SK-N-SH treated with all-trans-retinoic acid at 6 μM for 48 hours (cell line): ENCODE results near the gene SAFB2.

ENCODE experiments used
- ATAC-seq: fragments of 200-7000 bp; cut with Tn5 transposase; 3 replicates; pipeline ENCODE4 v1.9.1; 2020; ENCODE audit warnings: mild to moderate bottlenecking, moderate library complexity
- ARNTL ChIP-seq: fragments of 450-650 bp; formaldehyde crosslinking; IDR thresholded peaks from 2 replicates; pipeline ENCODE4 v1.5.0; 2020; ENCODE audit warnings: low read depth, mild to moderate bottlenecking, moderate library complexity, borderline replicate concordance
- BACH2 ChIP-seq: fragments of 250-450 bp; sonication (Bioruptor Pico); IDR thresholded peaks from 2 replicates; pipeline ENCODE4 v1.9.0; 2021; ENCODE audit warnings: mild to moderate bottlenecking, borderline replicate concordance
- CSDC2 ChIP-seq: fragments of 250-450 bp; sonication (Bioruptor Pico); IDR thresholded peaks from 2 replicates; pipeline ENCODE4 v1.5.0; 2020; ENCODE audit warnings: mild to moderate bottlenecking, moderate library complexity
- ESRRG ChIP-seq: fragments of 250-450 bp; sonication (Bioruptor Pico); IDR thresholded peaks from 2 replicates; pipeline ENCODE4 v1.6.1; 2021; ENCODE audit warnings: mild to moderate bottlenecking
- GLIS3 ChIP-seq: fragments of 250-450 bp; sonication (Bioruptor Pico); IDR thresholded peaks from 2 replicates; pipeline ENCODE4 v1.5.0; 2020; ENCODE audit warnings: mild to moderate bottlenecking, moderate library complexity
- ISL1 ChIP-seq: fragments of 250-450 bp; sonication (Bioruptor Pico); IDR thresholded peaks from 2 replicates; pipeline ENCODE4 v2.1.2; 2022; ENCODE audit warnings: mild to moderate bottlenecking, moderate library complexity
- OSR1 ChIP-seq: fragments of 250-450 bp; sonication (Bioruptor Pico); IDR thresholded peaks from 2 replicates; pipeline ENCODE4 v1.8.0; 2022; ENCODE audit warnings: moderate library complexity, mild to moderate bottlenecking, inconsistent platforms
- PPARA ChIP-seq: fragments of 250-450 bp; sonication (Bioruptor Pico); IDR thresholded peaks from 2 replicates; pipeline ENCODE4 v1.5.0; 2020; ENCODE audit warnings: mild to moderate bottlenecking, borderline replicate concordance
- RARB ChIP-seq: fragments of 250-450 bp; sonication (Bioruptor Pico); IDR thresholded peaks from 2 replicates; pipeline ENCODE4 v1.8.0; 2021; ENCODE audit warnings: mild to moderate bottlenecking, moderate library complexity
- SNAI2 ChIP-seq: fragments of 250-450 bp; sonication (Bioruptor Pico); IDR thresholded peaks from 2 replicates; pipeline ENCODE4 v1.5.0; 2020; ENCODE audit warnings: mild to moderate bottlenecking, moderate library complexity
- TCF4 ChIP-seq: fragments of 250-450 bp; sonication (Bioruptor Pico); IDR thresholded peaks from 2 replicates; pipeline ENCODE4 v1.8.0; 2021; ENCODE audit warnings: mild to moderate bottlenecking, moderate library complexity, borderline replicate concordance
- ZC3H10 ChIP-seq: fragments of 250-450 bp; sonication (Bioruptor Pico); IDR thresholded peaks from 2 replicates; pipeline ENCODE4 v1.5.1; 2021; ENCODE audit warnings: mild to moderate bottlenecking, moderate library complexity
- ZFP3 ChIP-seq: fragments of 250-450 bp; sonication (Bioruptor Pico); IDR thresholded peaks from 2 replicates; pipeline ENCODE4 v1.5.0; 2020; ENCODE audit warnings: mild to moderate bottlenecking, moderate library complexity
- ZNF70 ChIP-seq: fragments of 450-650 bp; formaldehyde crosslinking; IDR thresholded peaks from 2 replicates; pipeline ENCODE4 v1.5.0; 2020; ENCODE audit warnings: mild to moderate bottlenecking, moderate library complexity
- TF ChIP-seq, protein P1 (sequence below): fragments of 250-450 bp; sonication (Bioruptor Pico); IDR thresholded peaks from 2 replicates; pipeline ENCODE4 v1.5.0; 2020; ENCODE audit warnings: mild to moderate bottlenecking, moderate library complexity
- TF ChIP-seq, protein P2 (sequence below): fragments of 250-450 bp; sonication (Bioruptor Pico); IDR thresholded peaks from 2 replicates; pipeline ENCODE4 v1.5.1; 2021; ENCODE audit warnings: mild to moderate bottlenecking, moderate library complexity
- TF ChIP-seq, protein P3 (sequence below): fragments of 250-450 bp; sonication (Bioruptor Pico); IDR thresholded peaks from 2 replicates; pipeline ENCODE4 v1.8.0; 2020; ENCODE audit warnings: mild to moderate bottlenecking, moderate library complexity, borderline replicate concordance

SAFB2 gene

DNA sequence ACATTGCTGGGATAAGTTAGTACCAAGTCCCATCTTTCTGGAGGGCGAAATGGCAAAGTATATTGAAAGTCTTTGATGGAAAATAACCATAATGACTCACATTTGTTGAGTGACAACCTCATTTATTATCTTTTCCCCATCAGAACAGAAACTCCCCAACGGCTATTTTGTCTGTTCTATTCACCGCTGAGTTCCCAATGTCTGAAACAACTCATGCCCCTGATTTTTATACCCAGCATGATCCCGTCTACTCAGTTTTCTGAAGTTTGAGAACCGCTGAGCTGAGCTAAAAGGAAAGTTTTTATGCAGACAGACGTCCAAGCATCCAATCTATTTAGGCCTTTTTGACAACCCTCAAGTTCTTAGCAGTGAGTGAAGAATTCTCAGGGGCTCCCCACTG is 47.0 kb downstream of the SAFB2 start:
- TF ChIP-seq GLIS3 (CRISPR knock-in tag) (no peak), ESRRG (CRISPR knock-in tag) (no peak)
- TF ChIP-seq, protein P1, sequence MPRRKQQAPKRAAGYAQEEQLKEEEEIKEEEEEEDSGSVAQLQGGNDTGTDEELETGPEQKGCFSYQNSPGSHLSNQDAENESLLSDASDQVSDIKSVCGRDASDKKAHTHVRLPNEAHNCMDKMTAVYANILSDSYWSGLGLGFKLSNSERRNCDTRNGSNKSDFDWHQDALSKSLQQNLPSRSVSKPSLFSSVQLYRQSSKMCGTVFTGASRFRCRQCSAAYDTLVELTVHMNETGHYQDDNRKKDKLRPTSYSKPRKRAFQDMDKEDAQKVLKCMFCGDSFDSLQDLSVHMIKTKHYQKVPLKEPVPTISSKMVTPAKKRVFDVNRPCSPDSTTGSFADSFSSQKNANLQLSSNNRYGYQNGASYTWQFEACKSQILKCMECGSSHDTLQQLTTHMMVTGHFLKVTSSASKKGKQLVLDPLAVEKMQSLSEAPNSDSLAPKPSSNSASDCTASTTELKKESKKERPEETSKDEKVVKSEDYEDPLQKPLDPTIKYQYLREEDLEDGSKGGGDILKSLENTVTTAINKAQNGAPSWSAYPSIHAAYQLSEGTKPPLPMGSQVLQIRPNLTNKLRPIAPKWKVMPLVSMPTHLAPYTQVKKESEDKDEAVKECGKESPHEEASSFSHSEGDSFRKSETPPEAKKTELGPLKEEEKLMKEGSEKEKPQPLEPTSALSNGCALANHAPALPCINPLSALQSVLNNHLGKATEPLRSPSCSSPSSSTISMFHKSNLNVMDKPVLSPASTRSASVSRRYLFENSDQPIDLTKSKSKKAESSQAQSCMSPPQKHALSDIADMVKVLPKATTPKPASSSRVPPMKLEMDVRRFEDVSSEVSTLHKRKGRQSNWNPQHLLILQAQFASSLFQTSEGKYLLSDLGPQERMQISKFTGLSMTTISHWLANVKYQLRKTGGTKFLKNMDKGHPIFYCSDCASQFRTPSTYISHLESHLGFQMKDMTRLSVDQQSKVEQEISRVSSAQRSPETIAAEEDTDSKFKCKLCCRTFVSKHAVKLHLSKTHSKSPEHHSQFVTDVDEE (CRISPR knock-in tag), result no peak
- ATAC-seq, result no peak

DNA sequence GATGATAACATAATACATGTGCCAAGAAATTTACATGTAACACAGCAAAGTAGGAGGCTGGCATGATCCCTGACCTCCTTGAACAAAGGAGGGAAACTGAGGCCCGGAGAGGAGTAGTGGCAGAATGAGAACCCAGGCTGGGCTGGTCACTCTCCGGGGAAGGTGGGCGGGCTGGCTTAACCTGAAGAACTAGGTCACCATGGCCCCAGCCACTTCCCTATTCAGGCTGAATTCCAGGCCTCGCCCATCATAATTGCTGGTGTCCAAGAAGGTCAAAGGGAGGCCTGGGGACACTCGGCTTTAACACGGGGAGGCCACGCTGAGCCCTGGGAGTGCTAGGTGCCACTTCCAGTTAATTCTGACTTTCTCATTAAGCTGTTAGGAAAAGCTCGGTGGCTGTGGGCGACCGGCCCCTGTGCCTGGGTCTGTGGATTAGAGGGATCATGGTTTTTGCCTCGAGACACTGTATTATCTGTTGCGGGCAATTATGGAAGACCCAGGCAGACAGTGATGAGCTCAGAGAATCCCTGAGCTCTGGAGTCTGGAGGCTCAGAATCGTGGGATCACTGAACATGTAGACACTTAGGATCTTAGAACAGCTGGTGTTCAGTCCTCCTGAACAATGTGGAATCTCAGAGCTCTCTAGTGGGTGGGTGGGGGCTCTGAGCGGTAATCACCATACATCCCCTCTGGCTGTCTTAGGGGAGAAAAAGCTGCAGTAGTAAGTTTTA is 49.9 kb downstream of the SAFB2 start:
- no peak for TF ChIP-seq SNAI2
- no peak for TF ChIP-seq TCF4 (CRISPR knock-in tag)
- TF ChIP-seq ISL1, result no peak
- no peak for TF ChIP-seq RARB (CRISPR knock-in tag)
- no peak for TF ChIP-seq CSDC2 (CRISPR knock-in tag)
- no peak for TF ChIP-seq ZFP3
- TF ChIP-seq, protein P1 (CRISPR knock-in tag), result no peak
- no peak for TF ChIP-seq ESRRG (CRISPR knock-in tag)
- TF ChIP-seq ZNF70, result no peak

DNA sequence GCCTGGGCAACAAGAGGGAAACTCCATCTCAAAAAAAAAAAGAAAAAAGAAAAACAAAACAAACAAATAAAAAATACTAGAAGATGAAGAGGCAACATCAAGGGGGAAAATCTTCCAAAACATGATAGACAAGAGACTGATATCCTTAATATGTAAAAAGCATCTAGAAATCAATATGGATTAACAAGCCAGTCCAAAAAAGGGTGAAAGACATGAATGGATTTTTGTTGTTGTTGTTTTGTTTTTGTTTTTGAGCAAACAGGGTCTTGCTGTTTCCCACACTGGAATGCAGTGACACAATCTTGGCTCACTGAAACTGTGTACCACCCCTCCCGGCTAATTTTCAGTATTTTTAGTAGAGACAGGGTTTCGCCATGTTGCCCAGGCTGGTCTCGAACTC is 50.8 kb downstream of the SAFB2 start:
- ATAC-seq, result no peak
- TF ChIP-seq CSDC2 (CRISPR knock-in tag) (no peak), ZNF70 (no peak), ISL1 (no peak), ZC3H10 (CRISPR knock-in tag) (no peak), TCF4 (CRISPR knock-in tag) (no peak), OSR1 (no peak), RARB (CRISPR knock-in tag) (no peak)
- TF ChIP-seq, protein P2, sequence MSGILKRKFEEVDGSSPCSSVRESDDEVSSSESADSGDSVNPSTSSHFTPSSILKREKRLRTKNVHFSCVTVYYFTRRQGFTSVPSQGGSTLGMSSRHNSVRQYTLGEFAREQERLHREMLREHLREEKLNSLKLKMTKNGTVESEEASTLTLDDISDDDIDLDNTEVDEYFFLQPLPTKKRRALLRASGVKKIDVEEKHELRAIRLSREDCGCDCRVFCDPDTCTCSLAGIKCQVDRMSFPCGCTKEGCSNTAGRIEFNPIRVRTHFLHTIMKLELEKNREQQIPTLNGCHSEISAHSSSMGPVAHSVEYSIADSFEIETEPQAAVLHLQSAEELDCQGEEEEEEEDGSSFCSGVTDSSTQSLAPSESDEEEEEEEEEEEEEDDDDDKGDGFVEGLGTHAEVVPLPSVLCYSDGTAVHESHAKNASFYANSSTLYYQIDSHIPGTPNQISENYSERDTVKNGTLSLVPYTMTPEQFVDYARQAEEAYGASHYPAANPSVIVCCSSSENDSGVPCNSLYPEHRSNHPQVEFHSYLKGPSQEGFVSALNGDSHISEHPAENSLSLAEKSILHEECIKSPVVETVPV (CRISPR knock-in tag), result no peak
- TF ChIP-seq, protein P3, sequence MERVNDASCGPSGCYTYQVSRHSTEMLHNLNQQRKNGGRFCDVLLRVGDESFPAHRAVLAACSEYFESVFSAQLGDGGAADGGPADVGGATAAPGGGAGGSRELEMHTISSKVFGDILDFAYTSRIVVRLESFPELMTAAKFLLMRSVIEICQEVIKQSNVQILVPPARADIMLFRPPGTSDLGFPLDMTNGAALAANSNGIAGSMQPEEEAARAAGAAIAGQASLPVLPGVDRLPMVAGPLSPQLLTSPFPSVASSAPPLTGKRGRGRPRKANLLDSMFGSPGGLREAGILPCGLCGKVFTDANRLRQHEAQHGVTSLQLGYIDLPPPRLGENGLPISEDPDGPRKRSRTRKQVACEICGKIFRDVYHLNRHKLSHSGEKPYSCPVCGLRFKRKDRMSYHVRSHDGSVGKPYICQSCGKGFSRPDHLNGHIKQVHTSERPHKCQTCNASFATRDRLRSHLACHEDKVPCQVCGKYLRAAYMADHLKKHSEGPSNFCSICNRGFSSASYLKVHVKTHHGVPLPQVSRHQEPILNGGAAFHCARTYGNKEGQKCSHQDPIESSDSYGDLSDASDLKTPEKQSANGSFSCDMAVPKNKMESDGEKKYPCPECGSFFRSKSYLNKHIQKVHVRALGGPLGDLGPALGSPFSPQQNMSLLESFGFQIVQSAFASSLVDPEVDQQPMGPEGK, result no peak
- TF ChIP-seq, all 23 proteins: peak for 0

More for the DNA sequence above, 49.9 kb downstream of the SAFB2 start:
- no peak for ATAC-seq

DNA sequence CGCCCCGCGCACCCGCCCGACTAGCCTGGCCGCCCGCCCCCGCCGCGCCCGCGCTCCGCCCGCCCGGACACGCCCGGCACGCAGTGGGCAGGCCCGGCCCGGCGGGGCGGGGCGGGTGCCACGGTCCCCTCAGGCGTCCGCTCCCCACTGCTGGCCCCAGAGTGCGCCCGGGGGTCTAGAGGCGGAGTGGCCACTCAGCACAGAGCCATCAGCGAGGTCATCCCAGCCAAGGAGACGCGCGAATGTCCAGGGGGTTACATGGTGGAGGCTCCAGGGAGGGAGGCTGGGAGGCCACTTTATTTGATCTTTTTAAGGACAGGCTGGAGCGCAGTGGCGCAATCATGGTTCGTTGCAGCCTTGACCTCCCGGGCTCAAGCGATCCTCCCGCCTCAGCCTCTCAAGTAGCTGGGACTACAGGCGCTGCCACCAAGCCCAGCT is 54.6 kb downstream of the SAFB2 start:
- ATAC-seq, result no peak
- TF ChIP-seq SNAI2 (no peak), PPARA (no peak), GLIS3 (CRISPR knock-in tag) (no peak), ARNTL (CRISPR knock-in tag) (no peak), ISL1 (no peak), BACH2 (no peak), ZC3H10 (CRISPR knock-in tag) (no peak)
